IMR-90 (cell line): ENCODE results near the gene NRIP2. TPM values are rescaled to one million over a fixed set of nuclear protein-coding genes. Genes with fewer than 3 reads are reported as not detected.

Source experiments
- ATAC-seq: fragments of 200-7000 bp; cut with Tn5 transposase; 2 replicates; pipeline ENCODE4 v1.9.1; 2020; ENCODE audit warnings: low read depth, mild to moderate bottlenecking, moderate library complexity
- BruUV-seq: library from RNA; stranded (reverse); fragments of 400-500 nt; replicated peaks from 2 replicates; lab custom pipeline; 2021; lab: Mats Ljungman, UMichigan
- CTCF ChIA-PET: fragments of 300-600 bp; formaldehyde crosslinking; extraction: SDS; loops from one replicate; lab custom pipeline; 2021; ENCODE audit warnings: antibody characterized with exemption; lab: Yijun Ruan, JAX
- POLR2A ChIA-PET: fragments of 300-600 bp; sonication (Branson Sonifier 250); formaldehyde crosslinking; loops from one replicate; lab custom pipeline; 2022; ENCODE audit warnings: antibody characterized with exemption; ENCODE audit not compliant: unreplicated experiment; lab: Charles Lee
- DNase-seq: peaks from one replicate; pipeline ENCODE4 v3.0.0; 2013
- H2AFZ ChIP-seq: replicated peaks from 2 replicates; pipeline ENCODE3; 2013; ENCODE audit warnings: low read length, mild to moderate bottlenecking; ENCODE audit not compliant: poor library complexity
- H2AK5ac ChIP-seq: 2 replicates; pipeline ENCODE4 v1.6.1; 2013; ENCODE audit warnings: low read depth, low read length, inconsistent platforms
- H2AK9ac ChIP-seq: replicated peaks from 2 replicates; pipeline ENCODE3; 2013; ENCODE audit warnings: mild to moderate bottlenecking, low read depth, low read length, moderate library complexity; ENCODE audit not compliant: poor library complexity
- H2BK120ac ChIP-seq: 2 replicates; pipeline ENCODE4 v1.6.1; 2013; ENCODE audit warnings: low read depth, low read length, inconsistent platforms
- H2BK15ac ChIP-seq: 3 replicates; pipeline ENCODE4 v1.6.1; 2013; ENCODE audit warnings: low read depth, low read length, inconsistent platforms
- H2BK20ac ChIP-seq: 2 replicates; pipeline ENCODE4 v1.6.1; 2013; ENCODE audit warnings: low read depth, mild to moderate bottlenecking, inconsistent platforms, low read length, moderate library complexity
- H2BK5ac ChIP-seq: 2 replicates; pipeline ENCODE4 v1.6.1; 2013; ENCODE audit warnings: mild to moderate bottlenecking, low read depth, low read length, inconsistent platforms; ENCODE audit not compliant: poor library complexity, severe bottlenecking
- H3K14ac ChIP-seq: replicated peaks from 2 replicates; pipeline ENCODE4 v1.6.1; 2013; ENCODE audit warnings: low read depth, low read length, inconsistent platforms
- H3K18ac ChIP-seq: 2 replicates; pipeline ENCODE4 v1.6.1; 2013; ENCODE audit warnings: low read depth, low read length, control low read depth
- H3K23ac ChIP-seq: 2 replicates; pipeline ENCODE4 v1.6.1; 2013; ENCODE audit warnings: low read depth, low read length, inconsistent platforms
- H3K27ac ChIP-seq: 2 replicates; pipeline ENCODE4 v1.5.1; 2013; ENCODE audit warnings: mild to moderate bottlenecking, control low read depth, low read length; ENCODE audit not compliant: insufficient read depth
- H3K27me3 ChIP-seq: 2 replicates; pipeline ENCODE4 v1.6.1; 2013; ENCODE audit warnings: low read length; ENCODE audit not compliant: control insufficient read depth, insufficient read depth
- H3K36me3 ChIP-seq: 2 replicates; pipeline ENCODE4 v1.6.1; 2013; ENCODE audit warnings: low read length, mixed read lengths; ENCODE audit not compliant: control insufficient read depth, insufficient read depth
- H3K4ac ChIP-seq: 2 replicates; pipeline ENCODE4 v1.6.1; 2013; ENCODE audit warnings: low read depth, low read length, inconsistent platforms
- H3K4me1 ChIP-seq: 2 replicates; pipeline ENCODE4 v1.6.1; 2013; ENCODE audit warnings: low read length, mixed read lengths; ENCODE audit not compliant: control insufficient read depth, insufficient read depth
- H3K4me2 ChIP-seq: 2 replicates; pipeline ENCODE4 v1.6.1; 2013; ENCODE audit warnings: low read depth, mild to moderate bottlenecking, control low read depth, low read length, moderate library complexity
- H3K4me3 ChIP-seq: 2 replicates; pipeline ENCODE4 v1.5.1; 2013; ENCODE audit warnings: low read depth, mild to moderate bottlenecking, control low read depth, low read length, moderate library complexity; ENCODE audit not compliant: insufficient read depth
- H3K56ac ChIP-seq: 2 replicates; pipeline ENCODE4 v1.6.1; 2013; ENCODE audit warnings: low read length, inconsistent platforms; ENCODE audit not compliant: insufficient read depth; ENCODE audit errors: extremely low read depth
- H3K79me1 ChIP-seq, 2 experiments: 2 replicates each; pipeline ENCODE4 v1.6.1; 2013; ENCODE audit warnings: low read length in 2 of 2, inconsistent platforms in 1 of 2, low read depth in 1 of 2
- H3K9ac ChIP-seq: 2 replicates; pipeline ENCODE4 v1.6.1; 2013; ENCODE audit warnings: low read depth, low read length, control low read depth
- H3K9me1 ChIP-seq: 2 replicates; pipeline ENCODE4 v1.6.1; 2013; ENCODE audit warnings: low read length, inconsistent platforms; ENCODE audit not compliant: insufficient read depth
- H3K9me3 ChIP-seq: 2 replicates; pipeline ENCODE4 v1.6.1; 2013; ENCODE audit warnings: low read length; ENCODE audit not compliant: control insufficient read depth, insufficient read depth
- H4K20me1 ChIP-seq: 2 replicates; pipeline ENCODE4 v1.6.1; 2013; ENCODE audit warnings: low read length, inconsistent platforms; ENCODE audit not compliant: insufficient read depth
- H4K5ac ChIP-seq: 2 replicates; pipeline ENCODE4 v1.6.1; 2013; ENCODE audit warnings: mild to moderate bottlenecking, low read depth, low read length, control low read depth
- H4K8ac ChIP-seq, 2 experiments: 2 replicates each; pipeline ENCODE4 v1.6.1; 2013; ENCODE audit warnings: low read depth in 2 of 2, low read length in 2 of 2, control low read depth in 1 of 2, inconsistent platforms in 1 of 2
- H4K91ac ChIP-seq: 2 replicates; pipeline ENCODE4 v1.6.1; 2013; ENCODE audit warnings: low read depth, low read length, inconsistent platforms; ENCODE audit not compliant: insufficient read depth
- BHLHE40 ChIP-seq: fragments of 150-350 bp; IDR thresholded peaks from 2 replicates; pipeline ENCODE4 v1.6.1; 2016; ENCODE audit warnings: mild to moderate bottlenecking, low read depth, low read length
- CEBPB ChIP-seq: IDR thresholded peaks from 2 replicates; pipeline ENCODE4 v1.6.1; 2012; ENCODE audit warnings: low read depth, low read length, improper control_type of control experiment
- CTCF ChIP-seq: conservative IDR thresholded peaks from 2 replicates; pipeline ENCODE4 v1.5.1; 2012; ENCODE audit warnings: mild to moderate bottlenecking, low read depth, low read length, improper control_type of control experiment
- FOS ChIP-seq: fragments of 150-350 bp; IDR thresholded peaks from 2 replicates; pipeline ENCODE4 v1.6.1; 2016; ENCODE audit warnings: low read depth, low read length
- MAFK ChIP-seq: IDR thresholded peaks from 2 replicates; pipeline ENCODE4 v1.6.1; 2012; ENCODE audit warnings: low read depth, low read length, improper control_type of control experiment
- MAZ ChIP-seq: IDR thresholded peaks from 2 replicates; pipeline ENCODE4 v1.6.1; 2012; ENCODE audit warnings: low read depth, mild to moderate bottlenecking, low read length, improper control_type of control experiment, moderate library complexity, borderline replicate concordance
- MXI1 ChIP-seq: IDR thresholded peaks from 2 replicates; pipeline ENCODE4 v1.6.1; 2012; ENCODE audit warnings: low read depth, mild to moderate bottlenecking, low read length, moderate library complexity, borderline replicate concordance
- NFE2L2 ChIP-seq: fragments of 150-350 bp; IDR thresholded peaks from 2 replicates; pipeline ENCODE4 v1.6.1; 2016; ENCODE audit warnings: low read depth, mild to moderate bottlenecking, low read length
- POLR2A ChIP-seq: IDR thresholded peaks from 2 replicates; pipeline ENCODE4 v1.6.1; 2012; ENCODE audit warnings: mild to moderate bottlenecking, low read depth, low read length
- RAD21 ChIP-seq: IDR thresholded peaks from 2 replicates; pipeline ENCODE4 v1.6.1; 2012; ENCODE audit warnings: low read length, improper control_type of control experiment
- RCOR1 ChIP-seq: IDR thresholded peaks from 2 replicates; pipeline ENCODE4 v1.6.1; 2012; ENCODE audit warnings: mild to moderate bottlenecking, low read length, improper control_type of control experiment; ENCODE audit not compliant: insufficient replicate concordance
- RFX5 ChIP-seq: IDR thresholded peaks from 2 replicates; pipeline ENCODE4 v1.8.0; 2012; ENCODE audit warnings: low read depth, mild to moderate bottlenecking, low read length, moderate library complexity
- WGBS, 2 experiments: methylation state at CpG; one replicate each; pipeline versions ENCODE4 v1.1.5 to v1.1.7; 2013; ENCODE audit warnings: missing lambda C conversion rate in 2 of 2; ENCODE audit not compliant: insufficient read length in 1 of 2; ENCODE audit errors: extremely low coverage in 2 of 2; 5-methylcytosine and 5-hydroxymethylcytosine counted together
- dilution Hi-C: fragments of 300-500 bp; cut with HindIII; formaldehyde crosslinking; loops from one replicate; pipeline ENCODE4 v1.14.3; 2018; ENCODE audit warnings: low sequenced_read_pairs; ENCODE audit not compliant: unreplicated experiment
- in situ Hi-C: fragments of 300-500 bp; cut with MboI; formaldehyde crosslinking; loops from 3 replicates; pipeline ENCODE4 v1.14.3; 2019; ENCODE audit warnings: low sequenced_read_pairs, inconsistent platforms, mixed read lengths
- intact Hi-C: fragments of 100-400 bp; cut with micrococcal nuclease; formaldehyde crosslinking; loops from 2 replicates; pipeline ENCODE4 v1.10.0; 2022
- polyA plus RNA-seq, 3 experiments: library from polyadenylated mRNA; depleted of rRNA; stranded (reverse); fragments of >200 nt; gene quantifications; 2 replicates each; pipeline ENCODE4 v1.2.3, GENCODE V29; 2012; ENCODE audit warnings: low replicate concordance in 1 of 3
- total RNA-seq: library from RNA; depleted of rRNA; stranded (reverse); fragments of >200 nt; gene quantifications from 2 replicates; pipeline ENCODE4 v1.2.3, GENCODE V29; 2012

Gene NRIP2
- total and polyA plus RNA-seq, 2 of the 4 experiments (the other 2 are of a cell fraction) = 0.18 to 0.27 TPM

GRCh38 chr12:2793561-2793960, 41.3 kb downstream of the NRIP2 start (continued):
- TF ChIP-seq CTCF = no peak

GRCh38 chr12:2792671-2793500, 41.9 kb downstream of the NRIP2 start:
- Histone ChIP-seq H3K14ac (no peak overlapping the region), H4K20me1 (peaks cover 18% of the 10 kb centered on the region; the same call in 1 of the 2 replicates), H3K4ac (no peak overlapping the region), H3K36me3 (peaks cover 7% of the 10 kb centered on the region), H3K56ac (no peak overlapping the region), H3K18ac (no peak overlapping the region), H3K4me2 (no peak overlapping the region), H3K79me1 (peaks cover 20 to 22% of the 10 kb centered on the region in 2 experiments), H3K9ac (no peak overlapping the region), H3K27me3 (peaks cover 3% of the 10 kb centered on the region), H3K9me3 (no peaks in the 10 kb centered on the region), H3K9me1 (peaks cover 8% of the 10 kb centered on the region; the same call in 1 of the 2 replicates), H4K5ac (no peak overlapping the region), H4K8ac (no peak overlapping the region), H2BK5ac (no peak overlapping the region), H3K4me3 (no peak overlapping the region), H3K23ac (no peak overlapping the region), H2AFZ (no peak overlapping the region), H3K4me1 (peaks cover 4% of the 10 kb centered on the region; the same call in 1 of the 2 replicates), H4K91ac (no peak overlapping the region), H2BK15ac (no peak overlapping the region), H2BK120ac (no peak overlapping the region), H2BK20ac (no peak overlapping the region), H2AK9ac (no peak overlapping the region), H3K27ac (no peak overlapping the region), H2AK5ac (no peak overlapping the region)
- ChIA-PET POLR2A (no interaction called here), CTCF (interaction anchor here (1.0 kb wide), 1 partner anchor 9 kb away, joined by 3 read pairs; no protein-coding TSS in a partner anchor)
- intact Hi-C loops (no loop called here), dilution Hi-C loops (no loop called here), in situ Hi-C loops (no loop called here)
- BruUV-seq = no TSS peak
- DNase-seq (no peak), ATAC-seq (no peak)
- WGBS, 2 experiments = 79% methylated on average over 18 of the region's 25 CpGs; no CpG with 5 or more reads in 1 of the 2 experiments
- no peak for TF ChIP-seq POLR2A
- no peak for TF ChIP-seq MXI1
- TF ChIP-seq NFE2L2 = no peak
- TF ChIP-seq CTCF = no peak
- TF ChIP-seq RAD21 = no peak
- no peak for TF ChIP-seq CEBPB
- no peak for TF ChIP-seq RCOR1
- no peak for TF ChIP-seq MAFK
- TF ChIP-seq FOS = no peak
- TF ChIP-seq BHLHE40 = no peak
- TF ChIP-seq MAZ = no peak
- no peak for TF ChIP-seq RFX5
